Thoracic aorta (tissue), 2 donors: ENCODE measurements around the gene PAF1. TPM values are rescaled to one million over a fixed set of nuclear protein-coding genes. Genes with fewer than 3 reads are reported as not detected.

Experiments
- ATAC-seq: fragments of 150-250 bp; one replicate; pipeline ENCODE4 v1.8.0; 2017; ENCODE audit warnings: low read depth; ENCODE audit not compliant: insufficient number of reproducible peaks, low FRiP score
- DNase-seq: peaks from one replicate; pipeline ENCODE4 v3.0.0-alpha.2; 2020; ENCODE audit warnings: low spot score
- H3K27ac ChIP-seq, 2 donors: fragments of 200-600 bp; sonication (generic); 1 replicate in 1 of 2; 2 replicates in 1 of 2; pipeline ENCODE4 v1.5.1; 2016; ENCODE audit warnings: mild to moderate bottlenecking in 2 of 2, moderate library complexity in 2 of 2
- H3K27me3 ChIP-seq: fragments of 200-600 bp; sonication (generic); replicated peaks from 2 replicates; pipeline ENCODE4 v1.6.0; 2016; ENCODE audit warnings: mild to moderate bottlenecking; ENCODE audit not compliant: insufficient read depth
- H3K36me3 ChIP-seq: fragments of 200-600 bp; sonication (generic); one replicate; pipeline ENCODE4 v1.5.1; 2016
- H3K4me1 ChIP-seq, 2 donors: fragments of 200-600 bp; sonication (generic); 1 replicate in 1 of 2; 2 replicates in 1 of 2; pipeline versions ENCODE4 v1.5.1 to v1.6.0; 2016; ENCODE audit warnings: low read depth in 2 of 2, mild to moderate bottlenecking in 1 of 2; ENCODE audit not compliant: control insufficient read depth in 1 of 2
- H3K4me3 ChIP-seq: fragments of 200-600 bp; sonication (generic); 2 replicates; pipeline ENCODE4 v1.5.1; 2016; ENCODE audit warnings: mild to moderate bottlenecking
- H3K9me3 ChIP-seq: fragments of 200-600 bp; sonication (generic); 2 replicates; pipeline ENCODE4 v1.5.1; 2016
- CTCF ChIP-seq: fragments of 200-600 bp; sonication (generic); IDR thresholded peaks from one replicate; pipeline ENCODE4 v1.5.1; 2019; ENCODE audit warnings: antibody characterized with exemption
- total RNA-seq, 2 donors: library from RNA; depleted of rRNA; stranded (reverse); fragments of >200 nt; gene quantifications; one replicate each; pipeline versions ENCODE4 v1.1.0 to v1.2.3, GENCODE V29; 2016

The PAF1 gene
- total RNA-seq, 2 donors from 2014 or later: 25.7 to 34.5 TPM

- TF ChIP-seq CTCF: no peak
- H3K36me3 ChIP-seq: peaks cover 45% of the 10 kb centered on the region
- no peak overlapping the region for H3K4me3 ChIP-seq
- peaks cover 0 to 9% of the 10 kb centered on the region in 2 donors for H3K4me1 ChIP-seq
- no peak for DNase-seq
- H3K27ac ChIP-seq: no peak overlapping the region
- H3K27me3 ChIP-seq: no peaks in the 10 kb centered on the region
- H3K9me3 ChIP-seq: no peaks in the 10 kb centered on the region
- ATAC-seq: no peak
These were observed 32.6 kb upstream of the PAF1 start for GRCh38 chr19:39423258-39424086.

DNA sequence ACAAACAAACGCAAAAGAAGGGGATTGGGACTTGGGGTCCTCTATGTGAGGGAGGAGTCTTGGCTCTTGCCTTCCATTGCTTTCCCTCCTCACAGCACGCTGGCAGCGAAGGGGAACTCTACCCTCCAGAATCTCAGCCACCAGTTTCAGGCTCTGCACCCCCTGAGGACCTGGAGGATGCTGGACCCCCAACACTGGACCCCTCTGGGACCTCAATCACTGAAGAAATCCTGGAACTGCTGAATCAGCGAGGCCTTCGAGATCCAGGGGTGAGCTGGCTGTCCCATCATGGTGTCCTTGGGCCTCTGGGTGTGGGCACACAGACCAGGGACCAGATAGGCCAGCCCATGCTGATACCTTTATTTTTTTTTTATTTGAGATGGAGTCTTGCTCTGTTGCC, 31.1 kb upstream of the PAF1 start:
- TF ChIP-seq CTCF: no peak
- Histone ChIP-seq H3K36me3 (peaks cover 58% of the 10 kb centered on the region), H3K27ac (no peak overlapping the region), H3K4me1 (no peaks in the 10 kb centered on the region), H3K27me3 (no peaks in the 10 kb centered on the region), H3K9me3 (no peaks in the 10 kb centered on the region), H3K4me3 (no peak overlapping the region)
- no peak for ATAC-seq
- DNase-seq: no peak

GRCh38 chr19:39420769-39421168, 29.9 kb upstream of the PAF1 start:
- Histone ChIP-seq H3K27me3 (no peaks in the 10 kb centered on the region), H3K9me3 (no peaks in the 10 kb centered on the region), H3K4me3 (no peak overlapping the region), H3K36me3 (peaks cover 69% of the 10 kb centered on the region), H3K4me1 (peaks cover 3 to 12% of the 10 kb centered on the region in 2 donors), H3K27ac (no peak overlapping the region)
- DNase-seq (no peak), ATAC-seq (no peak)
- TF ChIP-seq CTCF: no peak

- Histone ChIP-seq H3K9me3 (no peaks in the 10 kb centered on the region), H3K27me3 (no peaks in the 10 kb centered on the region), H3K4me3 (no peak overlapping the region), H3K27ac (no peak overlapping the region), H3K4me1 (peaks cover 18 to 30% of the 10 kb centered on the region in 2 donors), H3K36me3 (peaks cover 69% of the 10 kb centered on the region)
- DNase-seq (no peak), ATAC-seq (no peak)
- TF ChIP-seq CTCF: no peak
These were observed 28.1 kb upstream of the PAF1 start for GRCh38 chr19:39419003-39419402.

GRCh38 chr19:39417463-39418181, 26.7 kb upstream of the PAF1 start:
- ATAC-seq: no peak
- no peaks in the 10 kb centered on the region for H3K27me3 ChIP-seq
- H3K4me1 ChIP-seq: peaks cover 19 to 33% of the 10 kb centered on the region in 2 donors
- H3K27ac ChIP-seq: peak overlapping the region in 1 of 2 donors; percentile 50
- H3K36me3 ChIP-seq: peaks cover 59% of the 10 kb centered on the region
- H3K9me3 ChIP-seq: no peaks in the 10 kb centered on the region
- no peak overlapping the region for H3K4me3 ChIP-seq
- DNase-seq: no peak
- TF ChIP-seq CTCF: no peak
